Trophoblast cell (in vitro differentiated cells and primary cell): Measurements from ENCODE around the gene ITSN2.
"Not testable (repeated sequence)": the region's sequence is repeated elsewhere in the genome, so short reads cannot be mapped to it uniquely, and the experiment has no call there.

Experiments used
- DNase-seq, 2 donors: peaks; one replicate each; pipeline ENCODE4 v3.0.0-alpha.2; 2016
- H2AFZ ChIP-seq: 2 replicates; pipeline ENCODE4 v1.6.1; 2013; ENCODE audit warnings: low read length, moderate library complexity, mild to moderate bottlenecking; ENCODE audit not compliant: insufficient read depth, poor library complexity
- H2AK5ac ChIP-seq: 2 replicates; pipeline ENCODE4 v1.6.1; 2013; ENCODE audit warnings: mild to moderate bottlenecking, low read length
- H2BK120ac ChIP-seq: 2 replicates; pipeline ENCODE4 v1.6.1; 2013; ENCODE audit warnings: low read length, mild to moderate bottlenecking, moderate library complexity; ENCODE audit not compliant: insufficient read depth, poor library complexity
- H2BK12ac ChIP-seq: 2 replicates; pipeline ENCODE4 v1.6.1; 2013; ENCODE audit warnings: mild to moderate bottlenecking, low read length, moderate library complexity
- H2BK5ac ChIP-seq: 2 replicates; pipeline ENCODE4 v1.6.1; 2013; ENCODE audit warnings: low read length, low read depth, moderate library complexity, mild to moderate bottlenecking; ENCODE audit not compliant: poor library complexity
- H3K14ac ChIP-seq: 2 replicates; pipeline ENCODE4 v1.6.1; 2013; ENCODE audit warnings: mild to moderate bottlenecking, low read length
- H3K18ac ChIP-seq: 2 replicates; pipeline ENCODE4 v1.6.1; 2013; ENCODE audit warnings: mild to moderate bottlenecking, low read length
- H3K23ac ChIP-seq: 2 replicates; pipeline ENCODE4 v1.6.1; 2013; ENCODE audit warnings: low read length
- H3K27ac ChIP-seq: 2 replicates; pipeline ENCODE4 v1.5.1; 2013; ENCODE audit warnings: low read depth, mild to moderate bottlenecking, inconsistent platforms, low read length, moderate library complexity
- H3K27me3 ChIP-seq: 2 replicates; pipeline ENCODE4 v1.6.1; 2013; ENCODE audit warnings: inconsistent platforms, mild to moderate bottlenecking, low read length, moderate library complexity; ENCODE audit not compliant: insufficient read depth
- H3K36me3 ChIP-seq, 2 experiments: 1 replicate in 1 of 2; 2 replicates in 1 of 2; pipeline ENCODE4 v1.6.1; 2013; ENCODE audit warnings: low read length in 2 of 2, mild to moderate bottlenecking in 2 of 2, moderate library complexity in 1 of 2; ENCODE audit not compliant: insufficient read depth in 2 of 2, control insufficient read depth in 1 of 2
- H3K4ac ChIP-seq: 2 replicates; pipeline ENCODE4 v1.6.1; 2013; ENCODE audit warnings: low read depth, mild to moderate bottlenecking, low read length, moderate library complexity
- H3K4me1 ChIP-seq, 2 experiments: 1 replicate in 1 of 2; 2 replicates in 1 of 2; pipeline ENCODE4 v1.6.1; 2013; ENCODE audit warnings: low read length in 2 of 2, mild to moderate bottlenecking in 2 of 2, moderate library complexity in 1 of 2; ENCODE audit not compliant: insufficient read depth in 2 of 2, control insufficient read depth in 1 of 2
- H3K4me2 ChIP-seq: 2 replicates; pipeline ENCODE4 v1.6.1; 2013; ENCODE audit warnings: inconsistent platforms, mild to moderate bottlenecking, low read length, moderate library complexity
- H3K4me3 ChIP-seq: 2 replicates; pipeline ENCODE4 v1.5.1; 2013; ENCODE audit warnings: mild to moderate bottlenecking, low read depth, low read length, inconsistent platforms
- H3K79me1 ChIP-seq: one replicate; pipeline ENCODE4 v1.6.1; 2013; ENCODE audit warnings: low read length
- H3K79me2 ChIP-seq: 2 replicates; pipeline ENCODE4 v1.6.1; 2013; ENCODE audit warnings: low read length, mild to moderate bottlenecking; ENCODE audit not compliant: control insufficient read depth, insufficient read depth, poor library complexity
- H3K9ac ChIP-seq: 2 replicates; pipeline ENCODE4 v1.6.1; 2013; ENCODE audit warnings: mild to moderate bottlenecking, low read length
- H3K9me3 ChIP-seq: 2 replicates; pipeline ENCODE4 v1.6.1; 2013; ENCODE audit warnings: low read depth, mild to moderate bottlenecking, control low read depth, inconsistent platforms, low read length; ENCODE audit not compliant: insufficient read depth
- H4K12ac ChIP-seq: 2 replicates; pipeline ENCODE4 v1.6.1; 2013; ENCODE audit warnings: low read depth, mild to moderate bottlenecking, low read length, moderate library complexity
- H4K8ac ChIP-seq: 2 replicates; pipeline ENCODE4 v1.6.1; 2013; ENCODE audit warnings: low read depth, mild to moderate bottlenecking, low read length, moderate library complexity
- H4K91ac ChIP-seq: one replicate; pipeline ENCODE4 v1.6.1; 2013; ENCODE audit warnings: low read depth, mild to moderate bottlenecking, low read length, moderate library complexity
- WGBS: extraction: QIAGEN DNeasy Blood & Tissue Kit; methylation state at CpG from one replicate; pipeline ENCODE4 v1.1.7; 2013; ENCODE audit warnings: missing lambda C conversion rate; ENCODE audit not compliant: insufficient read length, insufficient coverage; ENCODE audit errors: extremely low coverage; 5-methylcytosine and 5-hydroxymethylcytosine counted together

ITSN2 gene

DNA sequence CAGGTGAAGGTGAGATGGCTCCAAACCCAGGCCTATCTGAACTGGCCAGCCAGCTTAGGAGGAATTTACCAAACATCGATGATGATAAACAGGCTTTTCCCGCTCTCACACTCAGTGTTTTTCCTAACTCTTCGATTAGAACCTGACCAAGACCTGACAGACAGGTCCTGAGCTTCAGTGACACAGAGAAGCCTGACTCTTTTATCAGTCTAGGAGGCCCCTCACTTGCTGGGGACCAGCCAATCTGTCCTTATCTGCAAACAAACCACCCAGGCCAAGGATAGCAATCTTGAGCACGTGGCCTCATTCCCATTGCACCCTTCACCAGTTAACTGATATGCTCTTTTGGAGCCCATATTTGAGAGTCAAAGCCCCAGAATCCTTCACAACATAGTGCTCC is 1.9 kb upstream of the ITSN2 start:
- Histone ChIP-seq H3K4me2 (no peak overlapping the region), H3K9ac (no peak overlapping the region), H3K18ac (no peak overlapping the region), H3K14ac (no peak overlapping the region), H4K12ac (no peak overlapping the region), H3K4ac (no peak overlapping the region), H3K4me1 (peaks cover 3 to 6% of the 10 kb centered on the region in 2 experiments), H3K36me3 (no peaks in the 10 kb centered on the region), H4K8ac (no peak overlapping the region), H3K27me3 (no peaks in the 10 kb centered on the region), H2BK5ac (no peak overlapping the region), H2BK12ac (no peak overlapping the region), H3K79me2 (peaks cover 10% of the 10 kb centered on the region), H2AFZ (no peak overlapping the region), H4K91ac (no peak overlapping the region), H3K4me3 (no peak overlapping the region), H3K9me3 (no peaks in the 10 kb centered on the region), H2AK5ac (no peak overlapping the region), H3K23ac (no peak overlapping the region), H3K79me1 (peaks cover 13% of the 10 kb centered on the region), H2BK120ac (no peak overlapping the region), H3K27ac (no peak overlapping the region)
- no CpG with 5 or more reads among the region's 4 CpGs for WGBS
- peak in 1 of 2 donors; percentile 35 for DNase-seq

GRCh38 chr2:24360963-24361330 is 611 bp upstream of the ITSN2 start:
- peak overlapping the region; percentile 98 for H2BK120ac ChIP-seq
- whole genome bisulfite sequencing = no CpG with 5 or more reads among the region's 15 CpGs
- peaks cover 3 to 6% of the 10 kb centered on the region in 2 experiments for H3K4me1 ChIP-seq

GRCh38 chr2:24359129-24360049 is 947 bp downstream of the ITSN2 start:
- Histone ChIP-seq H3K79me1 (peaks cover 13% of the 10 kb centered on the region), H4K8ac (peak overlapping the region; percentile 92), H3K4me3 (peak overlapping the region; percentile 100), H2AFZ (peak overlapping the region; percentile 98), H3K9me3 (no peaks in the 10 kb centered on the region), H3K18ac (peak overlapping the region; percentile 99), H3K4ac (peak overlapping the region; percentile 85), H2BK12ac (no peak overlapping the region), H3K27ac (no peak overlapping the region), H3K4me1 (peaks cover 3 to 6% of the 10 kb centered on the region in 2 experiments), H3K79me2 (peaks cover 10% of the 10 kb centered on the region), H2BK120ac (peak overlapping the region; percentile 98), H4K91ac (peak overlapping the region; percentile 93), H4K12ac (peak overlapping the region; percentile 95), H3K23ac (no peak overlapping the region), H3K36me3 (no peaks in the 10 kb centered on the region), H3K4me2 (peak overlapping the region; percentile 100), H2BK5ac (peak overlapping the region; percentile 60), H3K14ac (peak overlapping the region; percentile 98), H3K27me3 (no peaks in the 10 kb centered on the region), H2AK5ac (peak overlapping the region; percentile 29), H3K9ac (peak overlapping the region; percentile 76)
- DNase-seq = peak; percentile 32 to 55
- WGBS = no CpG with 5 or more reads among the region's 46 CpGs

More at GRCh38 chr2:24360963-24361330, 611 bp upstream of the ITSN2 start:
- Histone ChIP-seq H3K23ac (no peak overlapping the region), H3K27me3 (no peaks in the 10 kb centered on the region), H3K4me2 (peak overlapping the region; percentile 100), H3K27ac (peak overlapping the region; percentile 18), H2AK5ac (peak overlapping the region; percentile 38), H3K9me3 (no peaks in the 10 kb centered on the region), H3K18ac (peak overlapping the region; percentile 54), H3K79me1 (peaks cover 13% of the 10 kb centered on the region), H2BK12ac (peak overlapping the region; percentile 19), H3K4me3 (no peak overlapping the region), H2BK5ac (peak overlapping the region; percentile 94), H2AFZ (peak overlapping the region; percentile 98), H3K36me3 (no peaks in the 10 kb centered on the region), H3K4ac (peak overlapping the region; percentile 85), H3K9ac (no peak overlapping the region), H3K79me2 (peaks cover 10% of the 10 kb centered on the region), H4K12ac (peak overlapping the region; percentile 95), H3K14ac (peak overlapping the region; percentile 98), H4K91ac (peak overlapping the region; percentile 93), H4K8ac (peak overlapping the region; percentile 92)
- DNase-seq = no peak

- H3K4me2 ChIP-seq, H3K4ac ChIP-seq, H4K8ac ChIP-seq, H3K27ac ChIP-seq, H3K36me3 ChIP-seq, H4K91ac ChIP-seq, H3K9ac ChIP-seq, H2BK12ac ChIP-seq, H3K4me3 ChIP-seq, H2BK120ac ChIP-seq, H2AK5ac ChIP-seq, H2AFZ ChIP-seq, H3K23ac ChIP-seq, H3K4me1 ChIP-seq, H3K14ac ChIP-seq, H3K27me3 ChIP-seq, H2BK5ac ChIP-seq, H4K12ac ChIP-seq, H3K18ac ChIP-seq, H3K9me3 ChIP-seq: not testable (repeated sequence)
- peak in 1 of 2 donors; percentile 27 for DNase-seq
- peaks cover 13% of the 10 kb centered on the region for H3K79me1 ChIP-seq
- no CpG with 5 or more reads among the region's 12 CpGs for WGBS
- peaks cover 10% of the 10 kb centered on the region for H3K79me2 ChIP-seq
Observed at GRCh38 chr2:24357767-24358166, 2.6 kb downstream of the ITSN2 start.
